ENCODE results near the gene CDK5RAP3. TPM values are rescaled to one million over a fixed set of nuclear protein-coding genes. Genes with fewer than 3 reads are reported as not detected.

Gene CDK5RAP3
- total and polyA plus RNA-seq, 2 of the 13 experiments (the other 11 are each of a cell fraction or from before 2014, with no cell fraction given), result 128 to 154 TPM

DNA sequence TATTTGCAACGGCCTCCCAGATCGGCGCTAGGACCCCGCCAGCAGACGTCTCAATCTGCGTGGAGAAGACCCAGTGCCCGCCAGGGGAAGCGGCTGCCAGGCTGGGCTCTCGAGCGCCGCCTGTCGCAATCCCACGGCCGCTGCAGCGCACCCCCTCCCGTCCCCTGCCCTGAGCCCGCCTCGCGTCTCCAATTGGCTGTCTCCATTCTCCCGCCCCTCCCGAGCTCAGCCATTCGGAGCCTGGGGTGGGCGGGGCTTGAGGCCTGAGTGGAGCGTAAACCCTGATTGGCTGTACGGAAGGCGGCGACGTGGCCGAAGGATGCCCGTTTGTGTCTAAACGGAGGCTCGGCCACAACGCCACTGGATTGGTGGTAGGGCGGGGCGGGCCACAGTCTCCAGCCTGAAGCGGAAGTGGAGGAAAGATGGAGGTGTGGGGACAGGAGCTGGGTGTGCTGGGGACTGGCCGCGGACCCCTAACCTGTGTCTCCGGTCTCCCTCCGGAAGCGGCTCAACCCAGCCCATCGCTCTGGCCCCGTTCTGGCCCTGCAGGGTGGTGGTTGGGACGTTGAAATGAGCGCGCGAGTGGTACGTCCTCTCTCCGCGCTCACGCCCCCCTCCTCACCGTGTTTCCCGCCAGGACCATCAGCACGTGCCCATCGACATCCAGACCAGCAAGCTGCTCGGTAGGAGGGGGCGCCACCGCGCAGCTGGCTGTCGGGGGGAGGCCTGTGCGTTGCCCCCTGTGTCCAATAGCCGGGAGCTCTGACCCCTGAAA lies at the start of gene CDK5RAP3 (continued):
- TF ChIP-seq HDAC2 (CRISPR knock-in tag; IDR thresholded peaks at IDR 0.05) (no peak; the same call in none of the 2 replicates), ZBTB42 (CRISPR knock-in tag; IDR thresholded peaks at IDR 0.05) (peak; percentile 98), ZNF607 (CRISPR knock-in tag; IDR thresholded peaks at IDR 0.05; ENCODE audit: borderline replicate concordance) (peak; percentile 95), ZNF589 (CRISPR knock-in tag; conservative IDR thresholded peaks at IDR 0.05) (peak; percentile 87), ZNF282 (IDR thresholded peaks at IDR 0.05; ENCODE audit: partially characterized antibody) (no peak), ASH2L (IDR thresholded peaks at IDR 0.05; ENCODE audit: insufficient read length, low read depth, low read length) (peak; percentile 71), HMG20B (CRISPR knock-in tag; conservative IDR thresholded peaks at IDR 0.05) (no peak), FOXC1 (CRISPR knock-in tag; IDR thresholded peaks at IDR 0.05; ENCODE audit: borderline replicate concordance) (peak; percentile 93), MAF1 (CRISPR knock-in tag; IDR thresholded peaks at IDR 0.05; ENCODE audit: borderline replicate concordance) (no peak), POLR2AphosphoS2 (IDR thresholded peaks at IDR 0.05; ENCODE audit: low read depth, low read length) (no peak), ZKSCAN1 (IDR thresholded peaks at IDR 0.05; ENCODE audit: low read length) (no peak), ATF1 (CRISPR knock-in tag; IDR thresholded peaks at IDR 0.05) (peak; percentile 82), RBM22 (optimal IDR thresholded peaks at IDR 0.05; ENCODE audit: low read length) (no peak), MAFG (CRISPR knock-in tag; IDR thresholded peaks at IDR 0.05) (peak; percentile 24; the same call in 1 of the 2 replicates), MEF2D (CRISPR knock-in tag; IDR thresholded peaks at IDR 0.05) (peak; percentile 93), ZNF549 (CRISPR knock-in tag; IDR thresholded peaks at IDR 0.05) (no peak), HOXA3 (CRISPR knock-in tag; IDR thresholded peaks at IDR 0.05) (peak; percentile 64; the same call in 1 of the 2 replicates), ZNF761 (CRISPR knock-in tag; conservative IDR thresholded peaks at IDR 0.05) (peak; percentile 80; the same call in 1 of the 2 replicates)
- TF ChIP-seq, protein P1, sequence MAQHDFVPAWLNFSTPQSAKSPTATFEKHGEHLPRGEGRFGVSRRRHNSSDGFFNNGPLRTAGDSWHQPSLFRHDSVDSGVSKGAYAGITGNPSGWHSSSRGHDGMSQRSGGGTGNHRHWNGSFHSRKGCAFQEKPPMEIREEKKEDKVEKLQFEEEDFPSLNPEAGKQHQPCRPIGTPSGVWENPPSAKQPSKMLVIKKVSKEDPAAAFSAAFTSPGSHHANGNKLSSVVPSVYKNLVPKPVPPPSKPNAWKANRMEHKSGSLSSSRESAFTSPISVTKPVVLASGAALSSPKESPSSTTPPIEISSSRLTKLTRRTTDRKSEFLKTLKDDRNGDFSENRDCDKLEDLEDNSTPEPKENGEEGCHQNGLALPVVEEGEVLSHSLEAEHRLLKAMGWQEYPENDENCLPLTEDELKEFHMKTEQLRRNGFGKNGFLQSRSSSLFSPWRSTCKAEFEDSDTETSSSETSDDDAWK (CRISPR knock-in tag; IDR thresholded peaks at IDR 0.05), result no peak
- TF ChIP-seq, protein P2, sequence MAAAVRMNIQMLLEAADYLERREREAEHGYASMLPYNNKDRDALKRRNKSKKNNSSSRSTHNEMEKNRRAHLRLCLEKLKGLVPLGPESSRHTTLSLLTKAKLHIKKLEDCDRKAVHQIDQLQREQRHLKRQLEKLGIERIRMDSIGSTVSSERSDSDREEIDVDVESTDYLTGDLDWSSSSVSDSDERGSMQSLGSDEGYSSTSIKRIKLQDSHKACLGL (CRISPR knock-in tag; IDR thresholded peaks at IDR 0.05), result peak; percentile 90
- TF ChIP-seq, protein P3, sequence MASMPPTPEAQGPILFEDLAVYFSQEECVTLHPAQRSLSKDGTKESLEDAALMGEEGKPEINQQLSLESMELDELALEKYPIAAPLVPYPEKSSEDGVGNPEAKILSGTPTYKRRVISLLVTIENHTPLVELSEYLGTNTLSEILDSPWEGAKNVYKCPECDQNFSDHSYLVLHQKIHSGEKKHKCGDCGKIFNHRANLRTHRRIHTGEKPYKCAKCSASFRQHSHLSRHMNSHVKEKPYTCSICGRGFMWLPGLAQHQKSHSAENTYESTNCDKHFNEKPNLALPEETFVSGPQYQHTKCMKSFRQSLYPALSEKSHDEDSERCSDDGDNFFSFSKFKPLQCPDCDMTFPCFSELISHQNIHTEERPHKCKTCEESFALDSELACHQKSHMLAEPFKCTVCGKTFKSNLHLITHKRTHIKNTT (CRISPR knock-in tag; IDR thresholded peaks at IDR 0.05), result 0 out of 2 replicates have a peak, but pooled peaks have one; percentile 37
- TF ChIP-seq, protein P4, sequence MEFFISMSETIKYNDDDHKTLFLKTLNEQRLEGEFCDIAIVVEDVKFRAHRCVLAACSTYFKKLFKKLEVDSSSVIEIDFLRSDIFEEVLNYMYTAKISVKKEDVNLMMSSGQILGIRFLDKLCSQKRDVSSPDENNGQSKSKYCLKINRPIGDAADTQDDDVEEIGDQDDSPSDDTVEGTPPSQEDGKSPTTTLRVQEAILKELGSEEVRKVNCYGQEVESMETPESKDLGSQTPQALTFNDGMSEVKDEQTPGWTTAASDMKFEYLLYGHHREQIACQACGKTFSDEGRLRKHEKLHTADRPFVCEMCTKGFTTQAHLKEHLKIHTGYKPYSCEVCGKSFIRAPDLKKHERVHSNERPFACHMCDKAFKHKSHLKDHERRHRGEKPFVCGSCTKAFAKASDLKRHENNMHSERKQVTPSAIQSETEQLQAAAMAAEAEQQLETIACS (CRISPR knock-in tag; IDR thresholded peaks at IDR 0.05), result no peak
- TF ChIP-seq, protein P5, sequence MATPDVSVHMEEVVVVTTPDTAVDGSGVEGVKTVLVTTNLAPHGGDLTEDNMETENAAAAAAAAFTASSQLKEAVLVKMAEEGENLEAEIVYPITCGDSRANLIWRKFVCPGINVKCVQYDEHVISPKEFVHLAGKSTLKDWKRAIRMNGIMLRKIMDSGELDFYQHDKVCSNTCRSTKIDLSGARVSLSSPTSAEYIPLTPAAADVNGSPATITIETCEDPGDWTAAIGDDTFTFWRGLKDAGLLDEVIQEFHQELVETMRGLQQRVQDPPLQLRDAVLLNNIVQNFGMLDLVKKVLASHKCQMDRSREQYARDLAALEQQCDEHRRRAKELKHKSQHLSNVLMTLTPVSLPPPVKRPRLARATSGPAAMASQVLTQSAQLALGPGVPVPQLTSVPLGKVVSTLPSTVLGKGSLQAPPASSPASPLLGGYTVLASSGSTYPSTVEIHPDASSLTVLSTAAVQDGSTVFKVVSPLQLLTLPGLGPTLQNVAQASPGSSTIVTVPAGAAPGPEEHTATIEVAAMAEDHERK (CRISPR knock-in tag; IDR thresholded peaks at IDR 0.05; ENCODE audit: low read depth), result peak; percentile 93
- TF ChIP-seq, protein P6, sequence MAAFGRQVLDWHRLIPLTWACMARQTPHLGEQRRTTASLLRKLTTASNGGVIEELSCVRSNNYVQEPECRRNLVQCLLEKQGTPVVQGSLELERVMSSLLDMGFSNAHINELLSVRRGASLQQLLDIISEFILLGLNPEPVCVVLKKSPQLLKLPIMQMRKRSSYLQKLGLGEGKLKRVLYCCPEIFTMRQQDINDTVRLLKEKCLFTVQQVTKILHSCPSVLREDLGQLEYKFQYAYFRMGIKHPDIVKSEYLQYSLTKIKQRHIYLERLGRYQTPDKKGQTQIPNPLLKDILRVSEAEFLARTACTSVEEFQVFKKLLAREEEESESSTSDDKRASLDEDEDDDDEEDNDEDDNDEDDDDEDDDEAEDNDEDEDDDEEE (CRISPR knock-in tag; IDR thresholded peaks at IDR 0.05), result peak; percentile 99
